EH (cell line): ENCODE data around the gene DCUN1D2.
"Not testable (repeated sequence)": the region's sequence is repeated elsewhere in the genome, so short reads cannot be mapped to it uniquely, and the experiment has no call there.

Experiments used
- DNase-seq: peaks from one replicate; pipeline ENCODE4 v3.0.0-alpha.2; 2015; ENCODE audit warnings: low read depth

The DCUN1D2 gene

GRCh38 chr13:113464476-113464875, 26.0 kb downstream of the DCUN1D2 start:
- no peak for DNase-seq

GRCh38 chr13:113461022-113461751, 29.3 kb downstream of the DCUN1D2 start:
- no peak for DNase-seq

GRCh38 chr13:113460599-113460998, 29.9 kb downstream of the DCUN1D2 start:
- no peak for DNase-seq

- no peak for DNase-seq
Observed at GRCh38 chr13:113460064-113460555, 30.4 kb downstream of the DCUN1D2 start.

- DNase-seq, result peak; percentile 24
Observed at GRCh38 chr13:113458253-113459065, 32.1 kb downstream of the DCUN1D2 start.

GRCh38 chr13:113457510-113457909, 33.0 kb downstream of the DCUN1D2 start:
- no peak for DNase-seq

- no peak for DNase-seq
Observed at GRCh38 chr13:113456116-113456702, 34.3 kb downstream of the DCUN1D2 start.

- DNase-seq, result no peak
Observed at GRCh38 chr13:113455384-113455783, 35.1 kb downstream of the DCUN1D2 start.

GRCh38 chr13:113454936-113455335, 35.6 kb downstream of the DCUN1D2 start:
- no peak for DNase-seq

GRCh38 chr13:113452942-113453901, 37.3 kb downstream of the DCUN1D2 start, which contains the start of gene ADPRHL1:
Gene ADPRHL1, minus strand, starts transcription at chr13:113453488. Its CDS starts 51 bp downstream, at chr13:113453437.
- DNase-seq, result no peak

- no peak for DNase-seq
Observed at GRCh38 chr13:113452466-113452865, 38.0 kb downstream of the DCUN1D2 start.

- no peak for DNase-seq
Observed at GRCh38 chr13:113451951-113452421, 38.5 kb downstream of the DCUN1D2 start.

GRCh38 chr13:113450861-113451620, 39.5 kb downstream of the DCUN1D2 start:
- peak; percentile 36 for DNase-seq

GRCh38 chr13:113450348-113450744, 40.2 kb downstream of the DCUN1D2 start:
- DNase-seq, result not testable (repeated sequence)

- DNase-seq, result no peak
Observed at GRCh38 chr13:113449693-113450347, 40.7 kb downstream of the DCUN1D2 start.

- DNase-seq, result no peak
Observed at GRCh38 chr13:113448885-113449692, 41.4 kb downstream of the DCUN1D2 start.

- no peak for DNase-seq
Observed at GRCh38 chr13:113448545-113448884, 42.0 kb downstream of the DCUN1D2 start.

GRCh38 chr13:113447596-113447995, 42.9 kb downstream of the DCUN1D2 start:
- DNase-seq, result no peak

GRCh38 chr13:113446488-113446854, 44.0 kb downstream of the DCUN1D2 start:
- no peak for DNase-seq
